Heart left ventricle (tissue), 13 donors: ENCODE measurements around the gene PRMT5.

ENCODE experiments used
- POLR2A ChIP-seq, 2 donors: fragments of 450-650 bp; IDR thresholded peaks; one replicate each; pipeline ENCODE4 v1.6.1; 2017; ENCODE audit warnings: antibody characterized with exemption in 2 of 2, mild to moderate bottlenecking in 2 of 2, moderate library complexity in 2 of 2
- TF ChIP-seq, protein P1 (sequence below), 12 donors: fragments of 200-600 bp; sonication (generic) in 4 of 12; IDR thresholded peaks; one replicate each; pipeline versions ENCODE4 v1.5.0 to v1.8.0; 2018 to 2022; ENCODE audit warnings: antibody characterized with exemption in 12 of 12, mild to moderate bottlenecking in 5 of 12
- donor health status: ischemic (EF 13 %, LVEDD 7.1; RV severe dilation, severe dysfunction).
- donor health status: DM: no; HTN: yes; CAD: no.
- donor health status: DM: no; HTN: no; CAD: no.
- donor health status: ischemic (EF 25% LVEDD 6.9; RV normal size, moderate dysfunction).
- donor health status: ischemic (EF 25% LVEDD 5.7; RV mildly dilated, moderate dysfunction).
- donor health status: ischemic (EF 35%, LVEDD 5.7; RV mildly dilated, moderate dysfunction).
- donor health status: nonischemic (EF 11% LVEDD 7.7; RV severe dilation, severe dysfunction).
- donor health status: DM: yes; HTN: yes; CAD: no.
- donor health status: PGD.
- donor health status: ischemic (EF 29% LVEDD 5.4; RV normal size, mild dysfunction).
- donor health status: nonischemic (EF 23%, LVEDD 6.1; RV moderate dilation, normal function).

DNA sequence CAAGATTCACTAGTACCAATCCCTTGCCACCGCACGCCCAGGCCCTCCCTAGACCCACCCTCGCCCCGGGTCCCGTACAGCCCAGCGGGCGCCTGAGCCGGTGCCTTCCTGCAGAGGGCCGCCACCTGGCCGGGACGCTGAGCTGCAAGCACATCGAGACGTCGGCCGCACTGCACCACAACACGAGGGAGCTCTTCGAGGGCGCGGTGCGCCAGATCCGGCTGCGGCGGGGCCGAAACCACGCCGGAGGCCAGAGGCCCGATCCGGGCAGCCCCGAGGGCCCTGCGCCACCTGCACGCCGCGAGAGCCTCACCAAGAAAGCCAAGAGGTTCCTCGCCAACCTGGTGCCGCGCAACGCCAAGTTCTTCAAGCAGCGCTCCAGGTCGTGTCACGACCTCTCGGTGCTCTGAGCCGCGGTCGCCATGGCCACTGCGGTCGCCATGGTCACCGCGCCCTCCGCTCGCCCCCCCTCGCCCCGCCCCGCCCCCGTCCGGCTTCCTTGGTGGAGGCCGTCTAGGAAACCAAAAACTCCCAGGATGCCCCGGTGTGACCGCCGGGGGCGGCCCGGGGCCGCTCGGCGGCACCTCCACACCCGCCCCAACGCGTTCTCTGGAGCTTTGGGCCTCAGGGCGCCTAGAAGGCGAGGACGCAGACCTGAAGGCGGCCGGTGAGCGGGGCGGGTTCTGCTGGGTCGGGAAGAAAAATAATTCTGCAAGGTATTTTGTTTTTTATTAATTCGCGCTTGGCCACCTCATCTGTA, 42.5 kb downstream of the PRMT5 start:
- peak in 1 of 2 donors; percentile 17 for TF ChIP-seq POLR2A (IDR thresholded peaks at IDR 0.05)
- TF ChIP-seq, protein P1, sequence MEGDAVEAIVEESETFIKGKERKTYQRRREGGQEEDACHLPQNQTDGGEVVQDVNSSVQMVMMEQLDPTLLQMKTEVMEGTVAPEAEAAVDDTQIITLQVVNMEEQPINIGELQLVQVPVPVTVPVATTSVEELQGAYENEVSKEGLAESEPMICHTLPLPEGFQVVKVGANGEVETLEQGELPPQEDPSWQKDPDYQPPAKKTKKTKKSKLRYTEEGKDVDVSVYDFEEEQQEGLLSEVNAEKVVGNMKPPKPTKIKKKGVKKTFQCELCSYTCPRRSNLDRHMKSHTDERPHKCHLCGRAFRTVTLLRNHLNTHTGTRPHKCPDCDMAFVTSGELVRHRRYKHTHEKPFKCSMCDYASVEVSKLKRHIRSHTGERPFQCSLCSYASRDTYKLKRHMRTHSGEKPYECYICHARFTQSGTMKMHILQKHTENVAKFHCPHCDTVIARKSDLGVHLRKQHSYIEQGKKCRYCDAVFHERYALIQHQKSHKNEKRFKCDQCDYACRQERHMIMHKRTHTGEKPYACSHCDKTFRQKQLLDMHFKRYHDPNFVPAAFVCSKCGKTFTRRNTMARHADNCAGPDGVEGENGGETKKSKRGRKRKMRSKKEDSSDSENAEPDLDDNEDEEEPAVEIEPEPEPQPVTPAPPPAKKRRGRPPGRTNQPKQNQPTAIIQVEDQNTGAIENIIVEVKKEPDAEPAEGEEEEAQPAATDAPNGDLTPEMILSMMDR (IDR thresholded peaks at IDR 0.05), result no peak
